ENCODE data around the gene DENND2C. TPM values are rescaled to one million over a fixed set of nuclear protein-coding genes. Genes with fewer than 3 reads are reported as not detected.
A peak's percentile ranks its signal among the peaks of the same experiment; 100 is the strongest.

DENND2C gene
- total RNA-seq, 1 donor from 2014 or later, result 0.73 TPM

GRCh38 chr1:114718661-114719423 lies 49.0 kb upstream of the DENND2C start:
- Histone ChIP-seq H3F3A (ENCODE audit: low read depth) (peaks cover 56% of the 10 kb centered on the region), H4K20me1 (ENCODE audit: low read depth) (no peaks in the 10 kb centered on the region), H3K27ac (no peak overlapping the region), H3K4me3 (no peak overlapping the region), H3K4me1 (peaks cover 15% of the 10 kb centered on the region), H3K36me3 (peaks cover 25% of the 10 kb centered on the region), H2AFZ (replicated peaks) (no peak overlapping the region), H3K27me3 (no peaks in the 10 kb centered on the region), H3K9me3 (ENCODE audit: low read depth) (no peaks in the 10 kb centered on the region), H3K79me2 (ENCODE audit: low read depth) (peaks cover 31% of the 10 kb centered on the region), H3K9ac (no peak overlapping the region), H3K4me2 (no peak overlapping the region)
- Mint-ChIP-seq H3K9me3 (no peaks in the 10 kb centered on the region), H3K27me3 (ENCODE audit: insufficient read depth, low read depth) (peaks cover 2% of the 10 kb centered on the region), H3K27ac (no peak overlapping the region), H3K4me1 (peaks cover 11% of the 10 kb centered on the region), H3K36me3 (peaks cover 25% of the 10 kb centered on the region), H3K4me3 (no peak overlapping the region)
- TF ChIP-seq CTCF (IDR thresholded peaks at IDR 0.05), result no peak
- no peak for TF ChIP-seq EZH2phosphoT487 (IDR thresholded peaks at IDR 0.05)
- TF ChIP-seq EZH2 (IDR thresholded peaks at IDR 0.05), result no peak
- DNase-seq (ENCODE audit: low spot score), result no peak

GRCh38 chr1:114716304-114717170 lies 46.7 kb upstream of the DENND2C start, which contains the start of gene NRAS:
Gene NRAS (minus strand): TSS chr1:114716771. CDS start chr1:114716160, 611 bp downstream.
- H3K9ac ChIP-seq, result peak within 1 kb of the TSS; percentile 97
- Mint-ChIP-seq H3K4me3 (peak within 1 kb of the TSS; percentile 95), H3K36me3 (peaks cover 20% of the 10 kb centered on the region), H3K9me3 (no peaks in the 10 kb centered on the region), H3K4me1 (peaks cover 11% of the 10 kb centered on the region), H3K27ac (peak within 1 kb of the TSS; percentile 37), H3K27me3 (ENCODE audit: insufficient read depth, low read depth) (peaks cover 2% of the 10 kb centered on the region)
- H3K27me3 ChIP-seq, result no peaks in the 10 kb centered on the region
- peak within 1 kb of the TSS; percentile 66 for H2AFZ ChIP-seq (replicated peaks)
- H3K4me1 ChIP-seq, result peaks cover 15% of the 10 kb centered on the region
- TF ChIP-seq EZH2phosphoT487 (IDR thresholded peaks at IDR 0.05) (no peak), EZH2 (IDR thresholded peaks at IDR 0.05) (no peak), CTCF (IDR thresholded peaks at IDR 0.05) (no peak)
- peaks cover 21% of the 10 kb centered on the region for H3K36me3 ChIP-seq
- peaks cover 52% of the 10 kb centered on the region for H3F3A ChIP-seq (ENCODE audit: low read depth)
- no peaks in the 10 kb centered on the region for H4K20me1 ChIP-seq (ENCODE audit: low read depth)
- peak within 1 kb of the TSS; percentile 98 for H3K4me3 ChIP-seq
- DNase-seq (ENCODE audit: low spot score), result peak; percentile 96
- H3K4me2 ChIP-seq, result peak within 1 kb of the TSS; percentile 98
- H3K27ac ChIP-seq, result peak within 1 kb of the TSS; percentile 81
- no peaks in the 10 kb centered on the region for H3K9me3 ChIP-seq (ENCODE audit: low read depth)
- H3K79me2 ChIP-seq (ENCODE audit: low read depth), result peaks cover 46% of the 10 kb centered on the region

GRCh38 chr1:114715952-114716303 lies 46.1 kb upstream of the DENND2C start:
- Histone ChIP-seq H2AFZ (replicated peaks) (peak overlapping the region; percentile 66), H3K36me3 (peaks cover 17% of the 10 kb centered on the region), H3F3A (ENCODE audit: low read depth) (peaks cover 49% of the 10 kb centered on the region), H4K20me1 (ENCODE audit: low read depth) (no peaks in the 10 kb centered on the region), H3K9me3 (ENCODE audit: low read depth) (no peaks in the 10 kb centered on the region), H3K27ac (peak overlapping the region; percentile 81), H3K79me2 (ENCODE audit: low read depth) (peaks cover 46% of the 10 kb centered on the region), H3K27me3 (no peaks in the 10 kb centered on the region), H3K4me2 (peak overlapping the region; percentile 98), H3K4me3 (peak overlapping the region; percentile 98), H3K4me1 (peaks cover 15% of the 10 kb centered on the region), H3K9ac (peak overlapping the region; percentile 97)
- no peak for TF ChIP-seq CTCF (IDR thresholded peaks at IDR 0.05)
- H3K9me3 Mint-ChIP-seq, result no peaks in the 10 kb centered on the region
- peak overlapping the region; percentile 37 for H3K27ac Mint-ChIP-seq
- no peak for DNase-seq (ENCODE audit: low spot score)
- peaks cover 2% of the 10 kb centered on the region for H3K27me3 Mint-ChIP-seq (ENCODE audit: insufficient read depth, low read depth)
- H3K4me3 Mint-ChIP-seq, result peak overlapping the region; percentile 95
- peaks cover 11% of the 10 kb centered on the region for H3K4me1 Mint-ChIP-seq
- peaks cover 16% of the 10 kb centered on the region for H3K36me3 Mint-ChIP-seq

Measured in neural progenitor cell (in vitro differentiated cells).